GM12878 (cell line): ENCODE results near the gene SEC62. TPM values are rescaled to one million over a fixed set of nuclear protein-coding genes. Genes with fewer than 3 reads are reported as not detected.

Source experiments
- ASH2L ChIP-seq: fragments of 300-600, 200-600 bp; sonication (generic); IDR thresholded peaks from 2 replicates; pipeline ENCODE4 v1.6.1; 2017; ENCODE audit warnings: low read depth, mild to moderate bottlenecking, borderline replicate concordance
- ATF7 ChIP-seq: fragments of 450-650 bp; IDR thresholded peaks from 2 replicates; pipeline ENCODE4 v1.6.1; 2016; ENCODE audit warnings: low read depth, mild to moderate bottlenecking
- BACH1 ChIP-seq: fragments of 450-650 bp; IDR thresholded peaks from 2 replicates; pipeline ENCODE4 v1.6.1; 2017; ENCODE audit warnings: mild to moderate bottlenecking, borderline replicate concordance
- CBFB ChIP-seq: IDR thresholded peaks from 2 replicates; pipeline ENCODE4 v1.6.1; 2016; ENCODE audit warnings: antibody characterized with exemption, low read depth
- CBX5 ChIP-seq: sonication (generic); IDR thresholded peaks from 2 replicates; pipeline ENCODE4 v1.6.1; 2016; ENCODE audit warnings: low read depth, moderate library complexity, mild to moderate bottlenecking, inconsistent platforms
- CHD4 ChIP-seq: fragments of 200-600 bp; sonication (generic); IDR thresholded peaks from 2 replicates; pipeline ENCODE4 v1.6.1; 2016; ENCODE audit warnings: mild to moderate bottlenecking
- ESRRA ChIP-seq: IDR thresholded peaks from 2 replicates; pipeline ENCODE4 v1.6.1; 2012; ENCODE audit warnings: mild to moderate bottlenecking, low read length, improper control_type of control experiment
- JUNB ChIP-seq: IDR thresholded peaks from 2 replicates; pipeline ENCODE4 v1.6.1; 2016; ENCODE audit warnings: antibody characterized with exemption, mild to moderate bottlenecking
- JUND ChIP-seq: IDR thresholded peaks from 2 replicates; pipeline ENCODE4 v1.6.1; 2012; ENCODE audit warnings: low read depth, mild to moderate bottlenecking, low read length, improper control_type of control experiment, moderate library complexity
- KLF5 ChIP-seq: fragments of 450-650 bp; IDR thresholded peaks from 2 replicates; pipeline ENCODE4 v1.6.1; 2014; ENCODE audit warnings: mild to moderate bottlenecking; ENCODE audit not compliant: partially characterized antibody
- LARP7 ChIP-seq: fragments of 450-650 bp; IDR thresholded peaks from 2 replicates; pipeline ENCODE4 v1.6.1; 2017; ENCODE audit warnings: mild to moderate bottlenecking
- MYC ChIP-seq: IDR thresholded peaks from 2 replicates; pipeline ENCODE4 v1.6.1; 2011; ENCODE audit warnings: mild to moderate bottlenecking, low read length, moderate library complexity, inconsistent platforms; ENCODE audit not compliant: insufficient read depth, insufficient replicate concordance, insufficient read length, severe bottlenecking
- NR2C2 ChIP-seq: IDR thresholded peaks from 2 replicates; pipeline ENCODE4 v1.6.1; 2011; ENCODE audit warnings: borderline replicate concordance, low read depth; ENCODE audit not compliant: control insufficient read depth, insufficient read length
- NRF1 ChIP-seq: conservative IDR thresholded peaks from 2 replicates; pipeline ENCODE4 v1.6.1; 2011; ENCODE audit warnings: mild to moderate bottlenecking, low read depth, low read length, improper control_type of control experiment
- PAX5 ChIP-seq: IDR thresholded peaks from 2 replicates; pipeline ENCODE4 v1.6.1; 2011; ENCODE audit warnings: low read depth, low read length, borderline replicate concordance
- POU2F2 ChIP-seq: IDR thresholded peaks from 3 replicates; pipeline ENCODE4 v1.6.1; 2011; ENCODE audit warnings: low read depth, mild to moderate bottlenecking, low read length, borderline replicate concordance
- RCOR1 ChIP-seq: conservative IDR thresholded peaks from 2 replicates; pipeline ENCODE4 v1.6.1; 2012; ENCODE audit warnings: low read depth, low read length, improper control_type of control experiment
- SIX5 ChIP-seq: IDR thresholded peaks from 2 replicates; pipeline ENCODE4 v1.6.1; 2011; ENCODE audit warnings: mild to moderate bottlenecking, low read depth, low read length, moderate library complexity; ENCODE audit not compliant: severe bottlenecking
- SMC3 ChIP-seq: IDR thresholded peaks from 2 replicates; pipeline ENCODE4 v1.6.1; 2011; ENCODE audit warnings: low read length, improper control_type of control experiment, borderline replicate concordance
- SRF ChIP-seq, 2 experiments: IDR thresholded peaks; 2 replicates each; pipeline ENCODE4 v1.6.1; 2011; ENCODE audit warnings: low read depth in 2 of 2, low read length in 2 of 2, mild to moderate bottlenecking in 1 of 2, moderate library complexity in 1 of 2
- STAT1 ChIP-seq: fragments of 450-650 bp; conservative IDR thresholded peaks from 2 replicates; pipeline ENCODE4 v1.6.1; 2014; ENCODE audit warnings: antibody characterized with exemption, mild to moderate bottlenecking
- YBX1 ChIP-seq: fragments of 450-650 bp; IDR thresholded peaks from 2 replicates; pipeline ENCODE4 v1.6.1; 2016; ENCODE audit warnings: antibody characterized with exemption
- ZNF384 ChIP-seq: IDR thresholded peaks from 2 replicates; pipeline ENCODE4 v1.6.1; 2012; ENCODE audit warnings: low read depth, mild to moderate bottlenecking, low read length, improper control_type of control experiment, borderline replicate concordance
- ZSCAN29 ChIP-seq: fragments of 450-650 bp; IDR thresholded peaks from 2 replicates; pipeline ENCODE4 v1.6.1; 2017; ENCODE audit warnings: mild to moderate bottlenecking, moderate library complexity
- polyA plus RNA-seq, 11 experiments: library from polyadenylated mRNA; depleted of rRNA in 4 of 11; unstranded in 6 of 11; stranded (reverse) in 5 of 11; fragments of >200 nt; fragmentation: Nextera tagmentation in 4 of 11; fragmentation: Illumina TruSeq in 1 of 11; extraction: Ambion mirVana in 4 of 11; extraction: Trizol in 1 of 11; gene quantifications; 1 replicate in 1 of 11; 2 replicates in 10 of 11; pipeline versions ENCODE4 v1.2.1 to v1.2.3, GENCODE V29; 2011 to 2016; ENCODE audit warnings: inconsistent platforms in 2 of 11, missing spikeins in 2 of 11, low read depth in 1 of 11
- total RNA-seq, 4 experiments: library from RNA; depleted of rRNA in 3 of 4; stranded (reverse); fragments of >200 nt in 3 of 4; fragmentation: Illumina TruSeq in 1 of 4; extraction: Trizol in 1 of 4; gene quantifications; 2 replicates each; pipeline versions ENCODE4 v1.2.1 to v1.2.3, GENCODE V29; 2013 to 2021
- TF ChIP-seq, protein P1 (sequence below): fragments of 450-650 bp; IDR thresholded peaks from 2 replicates; pipeline ENCODE4 v1.6.1; 2016; ENCODE audit warnings: mild to moderate bottlenecking
- TF ChIP-seq, protein P2 (sequence below): IDR thresholded peaks from 2 replicates; pipeline ENCODE4 v1.6.1; 2011; ENCODE audit warnings: low read depth, mild to moderate bottlenecking, low read length, moderate library complexity, borderline replicate concordance; ENCODE audit errors: extremely low read depth
- TF ChIP-seq, protein P3 (sequence below): fragments of 450-650 bp; IDR thresholded peaks from 2 replicates; pipeline ENCODE4 v1.6.1; 2017; ENCODE audit warnings: mild to moderate bottlenecking
- TF ChIP-seq, protein P4 (sequence below): fragments of 450-650 bp; IDR thresholded peaks from 2 replicates; pipeline ENCODE4 v1.6.1; 2017; ENCODE audit warnings: borderline replicate concordance

SEC62 gene
- total and polyA plus RNA-seq, 10 of the 15 experiments (the other 5 are each of a cell fraction or from before 2014, with no cell fraction given), result 25.6 to 270 (median 94.8) TPM

DNA sequence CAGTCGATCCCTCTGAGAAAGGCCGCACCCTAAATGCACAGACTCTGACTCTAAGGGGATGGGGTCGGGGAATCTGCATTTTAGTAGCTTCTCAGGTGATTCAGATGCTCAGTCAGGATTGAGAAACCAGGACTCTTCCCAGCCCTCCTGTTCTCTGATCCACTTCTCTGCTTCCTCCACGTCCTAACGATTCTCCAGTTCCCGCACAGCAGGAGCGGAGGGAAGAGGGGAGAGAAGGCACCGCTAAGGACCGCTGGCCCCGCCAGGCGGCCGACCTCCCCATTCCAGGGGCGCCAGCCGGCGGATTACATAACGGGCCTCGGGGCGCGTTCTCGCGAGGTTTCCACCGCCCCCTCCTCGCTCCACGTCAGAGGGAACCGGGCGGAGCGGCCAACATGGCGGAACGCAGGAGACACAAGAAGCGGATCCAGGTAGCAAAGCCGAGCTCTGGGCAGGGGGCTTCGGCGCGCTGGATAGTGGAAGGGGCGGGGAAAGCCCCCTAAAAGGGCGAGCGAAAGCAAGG, at the start of gene SEC62 (continued):
- TF ChIP-seq, protein P1, sequence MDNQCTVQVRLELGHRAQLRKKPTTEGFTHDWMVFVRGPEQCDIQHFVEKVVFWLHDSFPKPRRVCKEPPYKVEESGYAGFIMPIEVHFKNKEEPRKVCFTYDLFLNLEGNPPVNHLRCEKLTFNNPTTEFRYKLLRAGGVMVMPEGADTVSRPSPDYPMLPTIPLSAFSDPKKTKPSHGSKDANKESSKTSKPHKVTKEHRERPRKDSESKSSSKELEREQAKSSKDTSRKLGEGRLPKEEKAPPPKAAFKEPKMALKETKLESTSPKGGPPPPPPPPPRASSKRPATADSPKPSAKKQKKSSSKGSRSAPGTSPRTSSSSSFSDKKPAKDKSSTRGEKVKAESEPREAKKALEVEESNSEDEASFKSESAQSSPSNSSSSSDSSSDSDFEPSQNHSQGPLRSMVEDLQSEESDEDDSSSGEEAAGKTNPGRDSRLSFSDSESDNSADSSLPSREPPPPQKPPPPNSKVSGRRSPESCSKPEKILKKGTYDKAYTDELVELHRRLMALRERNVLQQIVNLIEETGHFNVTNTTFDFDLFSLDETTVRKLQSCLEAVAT, result no peak
- TF ChIP-seq ATF7 (peak; percentile 79), POU2F2 (peak; percentile 90), LARP7 (peak; percentile 38; the same call in 1 of the 2 replicates), KLF5 (no peak), RCOR1 (peak; percentile 98), SMC3 (peak; percentile 65; the same call in 1 of the 2 replicates), SIX5 (peak; percentile 30), YBX1 (no peak), CBX5 (peak; percentile 93), ZSCAN29 (no peak), PAX5 (peak; percentile 44; the same call in 1 of the 2 replicates), STAT1 (no peak), ESRRA (0 out of 2 replicates have a peak, but pooled peaks have one; percentile 26), SRF (IDR thresholded peaks at IDR 0.05; ENCODE audit: low read depth in 2 of 2, low read length in 2 of 2) (no peak), ZNF384 (no peak), CBFB (peak; percentile 94), MYC (no peak), ASH2L (no peak), NR2C2 (no peak), JUNB (no peak; the same call in 1 of the 2 replicates), NRF1 (no peak), JUND (0 out of 2 replicates have a peak, but pooled peaks have one; percentile 37), BACH1 (no peak; the same call in 1 of the 2 replicates), CHD4 (no peak)
- TF ChIP-seq, protein P2, sequence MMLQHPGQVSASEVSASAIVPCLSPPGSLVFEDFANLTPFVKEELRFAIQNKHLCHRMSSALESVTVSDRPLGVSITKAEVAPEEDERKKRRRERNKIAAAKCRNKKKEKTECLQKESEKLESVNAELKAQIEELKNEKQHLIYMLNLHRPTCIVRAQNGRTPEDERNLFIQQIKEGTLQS, result no peak
- TF ChIP-seq, protein P3, sequence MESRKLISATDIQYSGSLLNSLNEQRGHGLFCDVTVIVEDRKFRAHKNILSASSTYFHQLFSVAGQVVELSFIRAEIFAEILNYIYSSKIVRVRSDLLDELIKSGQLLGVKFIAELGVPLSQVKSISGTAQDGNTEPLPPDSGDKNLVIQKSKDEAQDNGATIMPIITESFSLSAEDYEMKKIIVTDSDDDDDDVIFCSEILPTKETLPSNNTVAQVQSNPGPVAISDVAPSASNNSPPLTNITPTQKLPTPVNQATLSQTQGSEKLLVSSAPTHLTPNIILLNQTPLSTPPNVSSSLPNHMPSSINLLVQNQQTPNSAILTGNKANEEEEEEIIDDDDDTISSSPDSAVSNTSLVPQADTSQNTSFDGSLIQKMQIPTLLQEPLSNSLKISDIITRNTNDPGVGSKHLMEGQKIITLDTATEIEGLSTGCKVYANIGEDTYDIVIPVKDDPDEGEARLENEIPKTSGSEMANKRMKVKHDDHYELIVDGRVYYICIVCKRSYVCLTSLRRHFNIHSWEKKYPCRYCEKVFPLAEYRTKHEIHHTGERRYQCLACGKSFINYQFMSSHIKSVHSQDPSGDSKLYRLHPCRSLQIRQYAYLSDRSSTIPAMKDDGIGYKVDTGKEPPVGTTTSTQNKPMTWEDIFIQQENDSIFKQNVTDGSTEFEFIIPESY, result no peak
- TF ChIP-seq, protein P4, sequence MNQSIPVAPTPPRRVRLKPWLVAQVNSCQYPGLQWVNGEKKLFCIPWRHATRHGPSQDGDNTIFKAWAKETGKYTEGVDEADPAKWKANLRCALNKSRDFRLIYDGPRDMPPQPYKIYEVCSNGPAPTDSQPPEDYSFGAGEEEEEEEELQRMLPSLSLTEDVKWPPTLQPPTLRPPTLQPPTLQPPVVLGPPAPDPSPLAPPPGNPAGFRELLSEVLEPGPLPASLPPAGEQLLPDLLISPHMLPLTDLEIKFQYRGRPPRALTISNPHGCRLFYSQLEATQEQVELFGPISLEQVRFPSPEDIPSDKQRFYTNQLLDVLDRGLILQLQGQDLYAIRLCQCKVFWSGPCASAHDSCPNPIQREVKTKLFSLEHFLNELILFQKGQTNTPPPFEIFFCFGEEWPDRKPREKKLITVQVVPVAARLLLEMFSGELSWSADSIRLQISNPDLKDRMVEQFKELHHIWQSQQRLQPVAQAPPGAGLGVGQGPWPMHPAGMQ, result peak; percentile 81
